ENCODE data around the gene DNAJA4. TPM values are rescaled to one million over a fixed set of nuclear protein-coding genes. Genes with fewer than 3 reads are reported as not detected.

DNAJA4 gene
- total RNA-seq, 4 donors from 2014 or later, result 14.2 to 16.9 (median 16.4) TPM

DNA sequence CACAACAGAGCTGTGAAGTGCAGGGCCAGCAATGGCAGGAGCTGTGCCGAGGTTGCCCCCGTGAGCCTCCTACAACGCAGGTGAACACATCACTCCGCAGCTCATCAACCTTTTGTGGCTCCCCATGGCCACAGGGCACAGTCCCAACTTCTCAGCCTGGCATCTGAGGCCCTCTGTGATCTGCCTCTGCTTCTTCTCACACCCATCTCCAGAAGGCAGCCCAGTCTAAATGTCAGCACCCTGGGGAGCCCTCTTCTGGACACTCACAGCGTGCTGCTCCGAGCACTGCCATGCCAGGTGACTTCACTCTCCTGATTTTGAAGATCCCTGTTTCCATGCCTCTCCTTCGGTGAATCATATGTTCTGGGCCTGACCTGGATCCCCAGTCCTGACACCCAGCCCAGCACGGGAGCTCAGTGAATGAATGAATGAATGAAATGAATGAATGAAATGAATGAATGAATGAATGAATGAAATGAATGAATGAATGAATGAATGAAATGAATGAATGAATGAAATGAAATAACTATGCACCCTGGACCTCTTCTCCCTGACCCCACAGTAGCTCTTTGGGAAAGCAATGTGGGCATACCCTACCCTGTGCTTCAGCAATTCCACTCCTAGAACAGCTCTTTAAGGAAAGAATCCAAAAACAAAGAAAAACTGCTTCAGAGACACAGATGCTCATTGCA lies 52.9 kb downstream of the DNAJA4 start:
- no peak for DNase-seq (ENCODE audit: low spot score in 2 of 2)
- H3K27me3 ChIP-seq, result no peaks in the 10 kb centered on the region
- no peaks in the 10 kb centered on the region for H3K36me3 ChIP-seq
- peaks cover 0 to 8% (median 0%) of the 10 kb centered on the region in 4 donors for H3K4me1 ChIP-seq
- no peak overlapping the region for H3K4me3 ChIP-seq
- TF ChIP-seq, protein P1, sequence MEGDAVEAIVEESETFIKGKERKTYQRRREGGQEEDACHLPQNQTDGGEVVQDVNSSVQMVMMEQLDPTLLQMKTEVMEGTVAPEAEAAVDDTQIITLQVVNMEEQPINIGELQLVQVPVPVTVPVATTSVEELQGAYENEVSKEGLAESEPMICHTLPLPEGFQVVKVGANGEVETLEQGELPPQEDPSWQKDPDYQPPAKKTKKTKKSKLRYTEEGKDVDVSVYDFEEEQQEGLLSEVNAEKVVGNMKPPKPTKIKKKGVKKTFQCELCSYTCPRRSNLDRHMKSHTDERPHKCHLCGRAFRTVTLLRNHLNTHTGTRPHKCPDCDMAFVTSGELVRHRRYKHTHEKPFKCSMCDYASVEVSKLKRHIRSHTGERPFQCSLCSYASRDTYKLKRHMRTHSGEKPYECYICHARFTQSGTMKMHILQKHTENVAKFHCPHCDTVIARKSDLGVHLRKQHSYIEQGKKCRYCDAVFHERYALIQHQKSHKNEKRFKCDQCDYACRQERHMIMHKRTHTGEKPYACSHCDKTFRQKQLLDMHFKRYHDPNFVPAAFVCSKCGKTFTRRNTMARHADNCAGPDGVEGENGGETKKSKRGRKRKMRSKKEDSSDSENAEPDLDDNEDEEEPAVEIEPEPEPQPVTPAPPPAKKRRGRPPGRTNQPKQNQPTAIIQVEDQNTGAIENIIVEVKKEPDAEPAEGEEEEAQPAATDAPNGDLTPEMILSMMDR (IDR thresholded peaks at IDR 0.05), result no peak
- TF ChIP-seq POLR2A (IDR thresholded peaks at IDR 0.05), result no peak
- TF ChIP-seq EP300 (IDR thresholded peaks at IDR 0.05), result no peak
- H3K9me3 ChIP-seq, result no peaks in the 10 kb centered on the region
- H3K27ac ChIP-seq, result no peak overlapping the region
- WGBS, 2 donors, result 82% methylated on average over 8 of the region's 8 CpGs

DNA sequence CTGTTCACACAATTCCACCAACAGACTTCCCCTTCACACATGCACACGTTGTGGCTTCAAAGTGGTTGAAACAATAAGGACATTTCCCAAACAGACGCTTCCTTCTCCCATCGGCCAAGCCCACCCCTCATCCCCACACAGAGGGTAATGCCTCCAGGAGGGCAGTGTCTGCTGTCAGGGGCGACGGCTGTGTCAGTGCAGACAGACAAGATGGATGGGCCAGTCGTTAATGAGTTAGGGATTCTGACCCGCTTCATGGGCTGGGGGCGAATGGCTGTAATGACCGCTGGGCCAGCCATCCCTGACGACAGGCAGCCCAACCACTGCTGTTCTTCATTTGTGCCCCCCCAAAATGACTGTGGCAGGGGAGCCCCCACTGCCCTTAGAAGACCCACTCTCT lies 55.2 kb downstream of the DNAJA4 start:
- Histone ChIP-seq H3K27ac (no peak overlapping the region), H3K27me3 (no peaks in the 10 kb centered on the region), H3K9me3 (no peaks in the 10 kb centered on the region), H3K4me3 (no peak overlapping the region), H3K36me3 (no peaks in the 10 kb centered on the region), H3K4me1 (peaks cover 0 to 8% (median 0%) of the 10 kb centered on the region in 4 donors)
- WGBS, 2 donors, result 79 to 80% methylated on average over 10 of the region's 10 CpGs
- no peak for DNase-seq (ENCODE audit: low spot score in 2 of 2)
- TF ChIP-seq POLR2A (IDR thresholded peaks at IDR 0.05) (no peak), EP300 (IDR thresholded peaks at IDR 0.05) (no peak)
- TF ChIP-seq, protein P1 (IDR thresholded peaks at IDR 0.05), result no peak

DNA sequence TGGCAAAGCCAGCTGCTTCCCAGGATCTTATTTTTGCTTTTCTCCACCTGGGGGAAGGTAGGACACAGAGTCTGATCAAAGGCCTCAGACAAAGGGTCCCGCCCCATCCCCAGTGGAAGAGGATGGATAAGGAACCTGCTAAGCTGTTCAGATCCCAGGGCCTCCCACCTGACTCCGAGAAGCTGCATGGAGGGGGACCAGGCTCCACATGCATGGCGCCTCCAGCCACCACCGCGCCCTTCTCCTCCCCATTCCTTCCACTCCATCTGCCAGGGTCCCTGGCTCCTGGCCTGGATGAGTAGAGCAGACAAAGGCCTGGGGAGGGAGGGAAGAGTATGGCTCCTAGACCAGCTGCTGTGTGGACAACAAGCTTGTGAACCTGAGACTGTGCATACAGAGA lies 55.8 kb downstream of the DNAJA4 start:
- H3K27ac ChIP-seq, result no peak overlapping the region
- H3K4me1 ChIP-seq, result peaks cover 0 to 9% (median 0%) of the 10 kb centered on the region in 4 donors
- H3K36me3 ChIP-seq, result no peaks in the 10 kb centered on the region
- WGBS, 2 donors, result 88 to 93% methylated on average over 5 of the region's 5 CpGs
- H3K27me3 ChIP-seq, result no peaks in the 10 kb centered on the region
- TF ChIP-seq POLR2A (IDR thresholded peaks at IDR 0.05) (no peak), EP300 (IDR thresholded peaks at IDR 0.05) (no peak)
- TF ChIP-seq, protein P1 (IDR thresholded peaks at IDR 0.05), result no peak
- H3K9me3 ChIP-seq, result no peaks in the 10 kb centered on the region
- no peak for DNase-seq (ENCODE audit: low spot score in 2 of 2)
- H3K4me3 ChIP-seq, result no peak overlapping the region

DNA sequence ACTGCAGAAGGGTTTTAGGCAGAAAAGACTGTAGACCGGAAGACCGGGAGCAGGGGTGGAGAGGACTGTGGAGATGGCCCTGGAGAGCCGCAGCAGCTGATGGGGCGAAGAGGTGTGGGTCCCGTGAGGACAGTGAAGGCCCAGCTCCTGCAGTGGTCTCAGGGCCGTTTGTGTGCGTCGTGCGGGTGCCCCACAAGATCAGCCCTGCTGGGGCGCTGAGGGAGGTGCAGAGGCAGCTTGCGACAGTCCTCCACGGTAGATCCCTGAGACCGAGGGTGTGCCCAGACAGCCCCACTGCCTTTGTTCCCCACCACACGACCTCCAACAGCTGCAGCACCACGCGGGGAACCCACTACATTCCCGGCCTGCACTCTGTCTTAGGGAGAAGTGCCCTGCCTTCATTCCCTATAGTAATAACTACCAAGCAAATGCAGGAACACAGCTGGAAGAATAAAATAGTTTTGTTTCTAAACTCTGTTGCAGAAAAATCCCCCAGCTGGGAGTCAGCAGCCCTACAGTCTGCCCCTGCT lies 56.7 kb downstream of the DNAJA4 start:
- no peak for TF ChIP-seq POLR2A (IDR thresholded peaks at IDR 0.05)
- TF ChIP-seq, protein P1 (IDR thresholded peaks at IDR 0.05), result no peak
- no peak for TF ChIP-seq EP300 (IDR thresholded peaks at IDR 0.05)
- DNase-seq (ENCODE audit: low spot score in 2 of 2), result no peak
- Histone ChIP-seq H3K4me1 (peaks cover 0 to 14% (median 0%) of the 10 kb centered on the region in 4 donors), H3K9me3 (no peaks in the 10 kb centered on the region), H3K36me3 (no peaks in the 10 kb centered on the region), H3K27me3 (no peaks in the 10 kb centered on the region), H3K27ac (no peak overlapping the region), H3K4me3 (no peak overlapping the region)
- WGBS, 2 donors, result 64 to 69% methylated on average over 17 of the region's 17 CpGs

DNA sequence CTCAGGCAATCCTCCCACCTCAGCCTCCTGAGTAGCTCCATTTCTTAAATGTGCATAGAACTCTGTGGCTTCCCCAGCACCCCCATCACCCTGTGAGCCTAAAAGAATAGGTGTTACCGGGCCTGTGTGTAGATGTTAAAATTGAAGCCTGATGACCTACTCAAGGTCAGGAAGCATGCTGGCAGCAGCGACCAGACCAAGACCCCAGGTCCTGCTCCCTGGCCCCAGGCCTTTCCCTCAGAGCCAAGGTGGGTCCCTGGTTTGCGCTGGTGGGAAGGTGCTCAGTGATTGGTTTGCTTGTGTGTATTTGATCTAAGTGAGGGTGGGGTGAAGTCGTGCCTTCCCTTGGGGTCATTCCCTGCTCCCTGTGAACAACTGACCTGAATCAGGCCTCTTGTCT lies 57.4 kb downstream of the DNAJA4 start:
- no peaks in the 10 kb centered on the region for H3K36me3 ChIP-seq
- no peak for DNase-seq (ENCODE audit: low spot score in 2 of 2)
- no peaks in the 10 kb centered on the region for H3K27me3 ChIP-seq
- WGBS, 2 donors, result 61 to 68% methylated on average over 4 of the region's 4 CpGs
- H3K4me3 ChIP-seq, result no peak overlapping the region
- no peaks in the 10 kb centered on the region for H3K9me3 ChIP-seq
- no peak overlapping the region for H3K27ac ChIP-seq
- TF ChIP-seq EP300 (IDR thresholded peaks at IDR 0.05), result no peak
- TF ChIP-seq, protein P1 (IDR thresholded peaks at IDR 0.05), result no peak
- TF ChIP-seq POLR2A (IDR thresholded peaks at IDR 0.05), result no peak
- H3K4me1 ChIP-seq, result peaks cover 0 to 7% (median 0%) of the 10 kb centered on the region in 4 donors
